IMR-90 (cell line): Measurements from ENCODE around the gene CMIP. TPM values are rescaled to one million over a fixed set of nuclear protein-coding genes. Genes with fewer than 3 reads are reported as not detected.
A peak's percentile ranks its signal among the peaks of the same experiment; 100 is the strongest.

Source experiments
- ATAC-seq: fragments of 200-7000 bp; cut with Tn5 transposase; 2 replicates; pipeline ENCODE4 v1.9.1; 2020; ENCODE audit warnings: low read depth, mild to moderate bottlenecking, moderate library complexity
- BruUV-seq: library from RNA; stranded (reverse); fragments of 400-500 nt; replicated peaks from 2 replicates; lab custom pipeline; 2021; lab: Mats Ljungman, UMichigan
- CTCF ChIA-PET: fragments of 300-600 bp; formaldehyde crosslinking; extraction: SDS; loops from one replicate; lab custom pipeline; 2021; ENCODE audit warnings: antibody characterized with exemption; lab: Yijun Ruan, JAX
- POLR2A ChIA-PET: fragments of 300-600 bp; sonication (Branson Sonifier 250); formaldehyde crosslinking; loops from one replicate; lab custom pipeline; 2022; ENCODE audit warnings: antibody characterized with exemption; ENCODE audit not compliant: unreplicated experiment; lab: Charles Lee
- DNase-seq: peaks from one replicate; pipeline ENCODE4 v3.0.0; 2013
- H2AFZ ChIP-seq: replicated peaks from 2 replicates; pipeline ENCODE3; 2013; ENCODE audit warnings: low read length, mild to moderate bottlenecking; ENCODE audit not compliant: poor library complexity
- H2AK5ac ChIP-seq: 2 replicates; pipeline ENCODE4 v1.6.1; 2013; ENCODE audit warnings: low read depth, low read length, inconsistent platforms
- H2AK9ac ChIP-seq: replicated peaks from 2 replicates; pipeline ENCODE3; 2013; ENCODE audit warnings: mild to moderate bottlenecking, low read depth, low read length, moderate library complexity; ENCODE audit not compliant: poor library complexity
- H2BK120ac ChIP-seq: 2 replicates; pipeline ENCODE4 v1.6.1; 2013; ENCODE audit warnings: low read depth, low read length, inconsistent platforms
- H2BK15ac ChIP-seq: 3 replicates; pipeline ENCODE4 v1.6.1; 2013; ENCODE audit warnings: low read depth, low read length, inconsistent platforms
- H2BK20ac ChIP-seq: 2 replicates; pipeline ENCODE4 v1.6.1; 2013; ENCODE audit warnings: low read depth, mild to moderate bottlenecking, inconsistent platforms, low read length, moderate library complexity
- H2BK5ac ChIP-seq: 2 replicates; pipeline ENCODE4 v1.6.1; 2013; ENCODE audit warnings: mild to moderate bottlenecking, low read depth, low read length, inconsistent platforms; ENCODE audit not compliant: poor library complexity, severe bottlenecking
- H3K14ac ChIP-seq: replicated peaks from 2 replicates; pipeline ENCODE4 v1.6.1; 2013; ENCODE audit warnings: low read depth, low read length, inconsistent platforms
- H3K18ac ChIP-seq: 2 replicates; pipeline ENCODE4 v1.6.1; 2013; ENCODE audit warnings: low read depth, low read length, control low read depth
- H3K23ac ChIP-seq: 2 replicates; pipeline ENCODE4 v1.6.1; 2013; ENCODE audit warnings: low read depth, low read length, inconsistent platforms
- H3K27ac ChIP-seq: 2 replicates; pipeline ENCODE4 v1.5.1; 2013; ENCODE audit warnings: mild to moderate bottlenecking, control low read depth, low read length; ENCODE audit not compliant: insufficient read depth
- H3K27me3 ChIP-seq: 2 replicates; pipeline ENCODE4 v1.6.1; 2013; ENCODE audit warnings: low read length; ENCODE audit not compliant: control insufficient read depth, insufficient read depth
- H3K36me3 ChIP-seq: 2 replicates; pipeline ENCODE4 v1.6.1; 2013; ENCODE audit warnings: low read length, mixed read lengths; ENCODE audit not compliant: control insufficient read depth, insufficient read depth
- H3K4ac ChIP-seq: 2 replicates; pipeline ENCODE4 v1.6.1; 2013; ENCODE audit warnings: low read depth, low read length, inconsistent platforms
- H3K4me1 ChIP-seq: 2 replicates; pipeline ENCODE4 v1.6.1; 2013; ENCODE audit warnings: low read length, mixed read lengths; ENCODE audit not compliant: control insufficient read depth, insufficient read depth
- H3K4me2 ChIP-seq: 2 replicates; pipeline ENCODE4 v1.6.1; 2013; ENCODE audit warnings: low read depth, mild to moderate bottlenecking, control low read depth, low read length, moderate library complexity
- H3K4me3 ChIP-seq: 2 replicates; pipeline ENCODE4 v1.5.1; 2013; ENCODE audit warnings: low read depth, mild to moderate bottlenecking, control low read depth, low read length, moderate library complexity; ENCODE audit not compliant: insufficient read depth
- H3K56ac ChIP-seq: 2 replicates; pipeline ENCODE4 v1.6.1; 2013; ENCODE audit warnings: low read length, inconsistent platforms; ENCODE audit not compliant: insufficient read depth; ENCODE audit errors: extremely low read depth
- H3K79me1 ChIP-seq, 2 experiments: 2 replicates each; pipeline ENCODE4 v1.6.1; 2013; ENCODE audit warnings: low read length in 2 of 2, inconsistent platforms in 1 of 2, low read depth in 1 of 2
- H3K9ac ChIP-seq: 2 replicates; pipeline ENCODE4 v1.6.1; 2013; ENCODE audit warnings: low read depth, low read length, control low read depth
- H3K9me1 ChIP-seq: 2 replicates; pipeline ENCODE4 v1.6.1; 2013; ENCODE audit warnings: low read length, inconsistent platforms; ENCODE audit not compliant: insufficient read depth
- H3K9me3 ChIP-seq: 2 replicates; pipeline ENCODE4 v1.6.1; 2013; ENCODE audit warnings: low read length; ENCODE audit not compliant: control insufficient read depth, insufficient read depth
- H4K20me1 ChIP-seq: 2 replicates; pipeline ENCODE4 v1.6.1; 2013; ENCODE audit warnings: low read length, inconsistent platforms; ENCODE audit not compliant: insufficient read depth
- H4K5ac ChIP-seq: 2 replicates; pipeline ENCODE4 v1.6.1; 2013; ENCODE audit warnings: mild to moderate bottlenecking, low read depth, low read length, control low read depth
- H4K8ac ChIP-seq, 2 experiments: 2 replicates each; pipeline ENCODE4 v1.6.1; 2013; ENCODE audit warnings: low read depth in 2 of 2, low read length in 2 of 2, control low read depth in 1 of 2, inconsistent platforms in 1 of 2
- H4K91ac ChIP-seq: 2 replicates; pipeline ENCODE4 v1.6.1; 2013; ENCODE audit warnings: low read depth, low read length, inconsistent platforms; ENCODE audit not compliant: insufficient read depth
- BHLHE40 ChIP-seq: fragments of 150-350 bp; IDR thresholded peaks from 2 replicates; pipeline ENCODE4 v1.6.1; 2016; ENCODE audit warnings: mild to moderate bottlenecking, low read depth, low read length
- CEBPB ChIP-seq: IDR thresholded peaks from 2 replicates; pipeline ENCODE4 v1.6.1; 2012; ENCODE audit warnings: low read depth, low read length, improper control_type of control experiment
- CHD1 ChIP-seq: IDR thresholded peaks from 2 replicates; pipeline ENCODE4 v1.6.1; 2012; ENCODE audit warnings: low read depth, low read length, improper control_type of control experiment
- MAFK ChIP-seq: IDR thresholded peaks from 2 replicates; pipeline ENCODE4 v1.6.1; 2012; ENCODE audit warnings: low read depth, low read length, improper control_type of control experiment
- MAZ ChIP-seq: IDR thresholded peaks from 2 replicates; pipeline ENCODE4 v1.6.1; 2012; ENCODE audit warnings: low read depth, mild to moderate bottlenecking, low read length, improper control_type of control experiment, moderate library complexity, borderline replicate concordance
- MXI1 ChIP-seq: IDR thresholded peaks from 2 replicates; pipeline ENCODE4 v1.6.1; 2012; ENCODE audit warnings: low read depth, mild to moderate bottlenecking, low read length, moderate library complexity, borderline replicate concordance
- NFE2L2 ChIP-seq: fragments of 150-350 bp; IDR thresholded peaks from 2 replicates; pipeline ENCODE4 v1.6.1; 2016; ENCODE audit warnings: low read depth, mild to moderate bottlenecking, low read length
- POLR2A ChIP-seq: IDR thresholded peaks from 2 replicates; pipeline ENCODE4 v1.6.1; 2012; ENCODE audit warnings: mild to moderate bottlenecking, low read depth, low read length
- RAD21 ChIP-seq: IDR thresholded peaks from 2 replicates; pipeline ENCODE4 v1.6.1; 2012; ENCODE audit warnings: low read length, improper control_type of control experiment
- RCOR1 ChIP-seq: IDR thresholded peaks from 2 replicates; pipeline ENCODE4 v1.6.1; 2012; ENCODE audit warnings: mild to moderate bottlenecking, low read length, improper control_type of control experiment; ENCODE audit not compliant: insufficient replicate concordance
- RFX5 ChIP-seq: IDR thresholded peaks from 2 replicates; pipeline ENCODE4 v1.8.0; 2012; ENCODE audit warnings: low read depth, mild to moderate bottlenecking, low read length, moderate library complexity
- SMC3 ChIP-seq: fragments of 150-350 bp; IDR thresholded peaks from 2 replicates; pipeline ENCODE4 v1.6.1; 2016; ENCODE audit warnings: low read depth, mild to moderate bottlenecking, antibody characterized with exemption, low read length, moderate library complexity
- WGBS, 2 experiments: methylation state at CpG; one replicate each; pipeline versions ENCODE4 v1.1.5 to v1.1.7; 2013; ENCODE audit warnings: missing lambda C conversion rate in 2 of 2; ENCODE audit not compliant: insufficient read length in 1 of 2; ENCODE audit errors: extremely low coverage in 2 of 2; 5-methylcytosine and 5-hydroxymethylcytosine counted together
- dilution Hi-C: fragments of 300-500 bp; cut with HindIII; formaldehyde crosslinking; loops from one replicate; pipeline ENCODE4 v1.14.3; 2018; ENCODE audit warnings: low sequenced_read_pairs; ENCODE audit not compliant: unreplicated experiment
- in situ Hi-C: fragments of 300-500 bp; cut with MboI; formaldehyde crosslinking; loops from 3 replicates; pipeline ENCODE4 v1.14.3; 2019; ENCODE audit warnings: low sequenced_read_pairs, inconsistent platforms, mixed read lengths
- intact Hi-C: fragments of 100-400 bp; cut with micrococcal nuclease; formaldehyde crosslinking; loops from 2 replicates; pipeline ENCODE4 v1.10.0; 2022
- polyA plus RNA-seq, 3 experiments: library from polyadenylated mRNA; depleted of rRNA; stranded (reverse); fragments of >200 nt; gene quantifications; 2 replicates each; pipeline ENCODE4 v1.2.3, GENCODE V29; 2012; ENCODE audit warnings: low replicate concordance in 1 of 3
- total RNA-seq: library from RNA; depleted of rRNA; stranded (reverse); fragments of >200 nt; gene quantifications from 2 replicates; pipeline ENCODE4 v1.2.3, GENCODE V29; 2012
- TF ChIP-seq, protein P1 (sequence below): conservative IDR thresholded peaks from 2 replicates; pipeline ENCODE4 v1.5.1; 2012; ENCODE audit warnings: mild to moderate bottlenecking, low read depth, low read length, improper control_type of control experiment
- TF ChIP-seq, protein P2 (sequence below): fragments of 150-350 bp; IDR thresholded peaks from 2 replicates; pipeline ENCODE4 v1.6.1; 2017; ENCODE audit warnings: mild to moderate bottlenecking, antibody characterized with exemption, low read length, low read depth
- TF ChIP-seq, protein P3 (sequence below): fragments of 150-350 bp; IDR thresholded peaks from 2 replicates; pipeline ENCODE4 v1.6.1; 2016; ENCODE audit warnings: low read depth, mild to moderate bottlenecking, low read length, moderate library complexity, borderline replicate concordance

The CMIP gene
- total and polyA plus RNA-seq, 2 of the 4 experiments (the other 2 are of a cell fraction) = 3.2 to 11.6 TPM

DNA sequence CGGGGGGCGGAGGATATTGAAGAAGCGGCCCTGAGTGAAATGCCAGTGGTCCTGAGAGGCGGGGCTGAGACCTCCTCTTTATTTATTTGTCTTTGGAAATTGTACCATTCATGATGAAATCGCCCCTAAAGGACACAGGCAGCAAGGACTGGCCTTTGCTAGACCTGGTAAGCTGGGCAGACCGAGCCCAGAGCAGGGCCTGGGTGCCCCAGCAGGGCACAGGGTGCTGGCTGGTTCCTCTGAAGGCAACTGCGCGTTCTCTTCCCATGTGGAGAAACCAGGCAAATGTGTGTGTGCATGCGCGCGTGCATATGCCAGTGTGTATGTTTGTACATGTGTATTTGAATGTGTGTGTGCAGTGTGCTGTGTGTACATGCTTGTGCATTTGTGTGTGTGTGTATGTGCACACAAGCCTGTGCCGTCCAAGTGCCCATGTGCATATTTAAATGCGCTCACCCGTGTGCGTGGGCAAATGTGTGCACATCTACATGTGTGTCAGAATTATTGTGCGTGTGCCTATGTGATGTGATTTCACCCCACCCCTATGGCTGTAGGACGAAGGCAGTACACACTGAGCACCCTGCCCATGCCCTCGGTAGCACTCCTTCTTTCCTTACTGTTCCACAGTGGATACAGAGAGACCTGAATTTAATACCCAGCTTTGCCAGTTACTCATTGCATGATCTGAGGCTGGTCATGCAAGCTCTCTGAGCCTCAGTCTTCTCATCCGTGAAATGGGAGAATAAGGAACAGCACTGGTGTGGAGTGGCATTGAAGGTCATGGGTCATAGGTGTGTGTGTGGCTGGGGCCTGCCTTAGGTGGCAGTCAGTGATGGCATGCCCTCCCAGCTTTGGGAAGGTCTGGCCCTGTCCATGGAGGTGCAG, 105.2 kb downstream of the CMIP start:
- no peak overlapping the region for H3K4me3 ChIP-seq
- H3K79me1 ChIP-seq = peaks cover 38 to 73% of the 10 kb centered on the region in 2 experiments
- dilution Hi-C loops (no loop called here), in situ Hi-C loops (no loop called here), intact Hi-C loops (no loop called here)
- DNase-seq (no peak), ATAC-seq (no peak)
- H4K91ac ChIP-seq = no peak overlapping the region
- H3K9me1 ChIP-seq = peaks cover 38% of the 10 kb centered on the region
- H3K23ac ChIP-seq = no peak overlapping the region
- H3K4ac ChIP-seq = no peak overlapping the region
- peak overlapping the region; percentile 26 for H2AFZ ChIP-seq
- ChIA-PET POLR2A (no interaction called here), CTCF (no interaction called here)
- no peak overlapping the region for H4K5ac ChIP-seq
- H2BK5ac ChIP-seq = no peak overlapping the region
- H2BK15ac ChIP-seq = no peak overlapping the region
- H3K9ac ChIP-seq = no peak overlapping the region
- no peaks in the 10 kb centered on the region for H3K9me3 ChIP-seq
- 80% methylated on average over 4 of the region's 19 CpGs; no CpG with 5 or more reads in 1 of the 2 experiments for WGBS, 2 experiments
- H2BK120ac ChIP-seq = no peak overlapping the region
- H3K27ac ChIP-seq = no peak overlapping the region
- H3K14ac ChIP-seq = no peak overlapping the region
- no peak overlapping the region for H3K56ac ChIP-seq
- BruUV-seq = no TSS peak
- peak overlapping the region; percentile 5 for H2AK9ac ChIP-seq
- H4K20me1 ChIP-seq = peaks cover 58% of the 10 kb centered on the region
- H3K4me2 ChIP-seq = no peak overlapping the region
- H2AK5ac ChIP-seq = peak overlapping the region; percentile 57; the same call in 1 of the 2 replicates
- no peak overlapping the region for H4K8ac ChIP-seq
- no peaks in the 10 kb centered on the region for H3K36me3 ChIP-seq
- H2BK20ac ChIP-seq = no peak overlapping the region
- H3K18ac ChIP-seq = no peak overlapping the region
- peaks cover 24% of the 10 kb centered on the region for H3K4me1 ChIP-seq
- no peaks in the 10 kb centered on the region for H3K27me3 ChIP-seq
- TF ChIP-seq POLR2A = no peak
- no peak for TF ChIP-seq RCOR1
- no peak for TF ChIP-seq NFE2L2
- TF ChIP-seq, protein P1, sequence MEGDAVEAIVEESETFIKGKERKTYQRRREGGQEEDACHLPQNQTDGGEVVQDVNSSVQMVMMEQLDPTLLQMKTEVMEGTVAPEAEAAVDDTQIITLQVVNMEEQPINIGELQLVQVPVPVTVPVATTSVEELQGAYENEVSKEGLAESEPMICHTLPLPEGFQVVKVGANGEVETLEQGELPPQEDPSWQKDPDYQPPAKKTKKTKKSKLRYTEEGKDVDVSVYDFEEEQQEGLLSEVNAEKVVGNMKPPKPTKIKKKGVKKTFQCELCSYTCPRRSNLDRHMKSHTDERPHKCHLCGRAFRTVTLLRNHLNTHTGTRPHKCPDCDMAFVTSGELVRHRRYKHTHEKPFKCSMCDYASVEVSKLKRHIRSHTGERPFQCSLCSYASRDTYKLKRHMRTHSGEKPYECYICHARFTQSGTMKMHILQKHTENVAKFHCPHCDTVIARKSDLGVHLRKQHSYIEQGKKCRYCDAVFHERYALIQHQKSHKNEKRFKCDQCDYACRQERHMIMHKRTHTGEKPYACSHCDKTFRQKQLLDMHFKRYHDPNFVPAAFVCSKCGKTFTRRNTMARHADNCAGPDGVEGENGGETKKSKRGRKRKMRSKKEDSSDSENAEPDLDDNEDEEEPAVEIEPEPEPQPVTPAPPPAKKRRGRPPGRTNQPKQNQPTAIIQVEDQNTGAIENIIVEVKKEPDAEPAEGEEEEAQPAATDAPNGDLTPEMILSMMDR = no peak
- TF ChIP-seq MAZ = no peak
- no peak for TF ChIP-seq RFX5
- no peak for TF ChIP-seq CEBPB
- TF ChIP-seq, protein P2, sequence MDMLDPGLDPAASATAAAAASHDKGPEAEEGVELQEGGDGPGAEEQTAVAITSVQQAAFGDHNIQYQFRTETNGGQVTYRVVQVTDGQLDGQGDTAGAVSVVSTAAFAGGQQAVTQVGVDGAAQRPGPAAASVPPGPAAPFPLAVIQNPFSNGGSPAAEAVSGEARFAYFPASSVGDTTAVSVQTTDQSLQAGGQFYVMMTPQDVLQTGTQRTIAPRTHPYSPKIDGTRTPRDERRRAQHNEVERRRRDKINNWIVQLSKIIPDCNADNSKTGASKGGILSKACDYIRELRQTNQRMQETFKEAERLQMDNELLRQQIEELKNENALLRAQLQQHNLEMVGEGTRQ = no peak
- TF ChIP-seq BHLHE40 = no peak
- TF ChIP-seq MAFK = no peak
- TF ChIP-seq RAD21 = no peak
- TF ChIP-seq CHD1 = no peak
- no peak for TF ChIP-seq MXI1
- TF ChIP-seq, protein P3, sequence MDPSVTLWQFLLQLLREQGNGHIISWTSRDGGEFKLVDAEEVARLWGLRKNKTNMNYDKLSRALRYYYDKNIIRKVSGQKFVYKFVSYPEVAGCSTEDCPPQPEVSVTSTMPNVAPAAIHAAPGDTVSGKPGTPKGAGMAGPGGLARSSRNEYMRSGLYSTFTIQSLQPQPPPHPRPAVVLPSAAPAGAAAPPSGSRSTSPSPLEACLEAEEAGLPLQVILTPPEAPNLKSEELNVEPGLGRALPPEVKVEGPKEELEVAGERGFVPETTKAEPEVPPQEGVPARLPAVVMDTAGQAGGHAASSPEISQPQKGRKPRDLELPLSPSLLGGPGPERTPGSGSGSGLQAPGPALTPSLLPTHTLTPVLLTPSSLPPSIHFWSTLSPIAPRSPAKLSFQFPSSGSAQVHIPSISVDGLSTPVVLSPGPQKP = no peak
- no peak for TF ChIP-seq SMC3
